HG02852 (cell line): ENCODE data around the gene NIPSNAP2.
"Not testable (repeated sequence)": the region's sequence is repeated elsewhere in the genome, so short reads cannot be mapped to it uniquely, and the experiment has no call there.

Source experiments
- ATAC-seq: cut with Tn5 transposase; IDR thresholded peaks from one replicate; pipeline ENCODE4 v1.9.1; 2021; ENCODE audit warnings: mild to moderate bottlenecking, moderate library complexity; ENCODE audit not compliant: unreplicated experiment

The NIPSNAP2 gene

GRCh38 chr7:56046721-56047445, 82.5 kb downstream of the NIPSNAP2 start:
- no peak for ATAC-seq

- not testable (repeated sequence) for ATAC-seq
Measured at GRCh38 chr7:56047446-56048116, 83.2 kb downstream of the NIPSNAP2 start.

- no peak for ATAC-seq
Measured at GRCh38 chr7:56048245-56048644, 83.9 kb downstream of the NIPSNAP2 start.

- not testable (repeated sequence) for ATAC-seq
Measured at GRCh38 chr7:56048763-56049162, 84.4 kb downstream of the NIPSNAP2 start.
